ENCODE results near the gene LGALS7.
A peak's percentile ranks its signal among the peaks of the same experiment; 100 is the strongest.
"Not testable (repeated sequence)": the region's sequence is repeated elsewhere in the genome, so short reads cannot be mapped to it uniquely, and the experiment has no call there.

Gene LGALS7

GRCh38 chr19:38774181-38774950 is 1.0 kb upstream of the LGALS7 start:
- DNase-seq (ENCODE audit: low read depth in 2 of 2), result no peak

- DNase-seq (ENCODE audit: low read depth in 2 of 2), result not testable (repeated sequence)
Measured at GRCh38 chr19:38771569-38771968, 1.7 kb downstream of the LGALS7 start.

- DNase-seq (ENCODE audit: low read depth in 2 of 2), result not testable (repeated sequence)
Measured at GRCh38 chr19:38770949-38771275, 2.4 kb downstream of the LGALS7 start.

- DNase-seq (ENCODE audit: low read depth in 2 of 2), result not testable (repeated sequence)
Measured at GRCh38 chr19:38770228-38770948, 2.9 kb downstream of the LGALS7 start.

GRCh38 chr19:38769635-38770211 is 3.6 kb downstream of the LGALS7 start:
- peak; percentile 72 to 86 for DNase-seq (ENCODE audit: low read depth in 2 of 2)

DNA sequence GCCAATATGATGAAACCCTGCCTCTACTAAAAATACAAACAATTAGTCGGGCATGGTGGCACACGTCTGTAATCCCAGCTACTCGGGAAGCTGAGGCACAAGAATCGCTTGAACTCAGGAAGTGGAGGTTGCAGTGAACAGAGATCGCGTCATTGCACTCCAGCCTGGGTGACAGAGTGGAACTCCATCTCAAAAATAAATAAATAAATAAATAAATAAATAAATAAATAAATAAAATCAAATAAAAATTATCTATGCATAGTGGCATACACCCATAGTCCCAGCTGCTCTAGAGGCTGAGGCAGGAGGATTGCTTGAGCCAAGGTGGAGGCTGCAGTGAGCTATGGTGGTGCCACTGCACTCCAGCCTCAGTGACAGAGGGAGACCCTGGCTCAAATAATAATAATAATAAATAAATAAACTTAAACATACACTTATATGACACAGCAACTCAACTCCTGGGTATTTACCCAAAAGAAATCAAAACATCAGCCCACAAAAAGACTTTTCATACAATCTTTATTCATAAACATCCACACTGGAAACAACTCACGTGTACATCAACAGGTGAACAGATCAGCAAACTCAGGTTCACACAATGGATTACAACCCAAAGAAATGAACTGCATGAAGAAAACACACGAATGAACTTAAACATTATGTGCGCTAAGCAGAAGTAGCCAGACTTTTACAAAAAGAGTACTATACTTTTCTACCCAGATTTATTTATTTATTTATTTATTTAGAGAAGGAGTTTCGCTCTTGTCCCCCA is 6.9 kb downstream of the LGALS7 start:
- no peak for DNase-seq (ENCODE audit: low read depth in 2 of 2)

- no peak for DNase-seq (ENCODE audit: low read depth in 2 of 2)
Measured at GRCh38 chr19:38765214-38765613, 8.1 kb downstream of the LGALS7 start.

- no peak for DNase-seq (ENCODE audit: low read depth in 2 of 2)
Measured at GRCh38 chr19:38763795-38764220, 9.5 kb downstream of the LGALS7 start.

DNA sequence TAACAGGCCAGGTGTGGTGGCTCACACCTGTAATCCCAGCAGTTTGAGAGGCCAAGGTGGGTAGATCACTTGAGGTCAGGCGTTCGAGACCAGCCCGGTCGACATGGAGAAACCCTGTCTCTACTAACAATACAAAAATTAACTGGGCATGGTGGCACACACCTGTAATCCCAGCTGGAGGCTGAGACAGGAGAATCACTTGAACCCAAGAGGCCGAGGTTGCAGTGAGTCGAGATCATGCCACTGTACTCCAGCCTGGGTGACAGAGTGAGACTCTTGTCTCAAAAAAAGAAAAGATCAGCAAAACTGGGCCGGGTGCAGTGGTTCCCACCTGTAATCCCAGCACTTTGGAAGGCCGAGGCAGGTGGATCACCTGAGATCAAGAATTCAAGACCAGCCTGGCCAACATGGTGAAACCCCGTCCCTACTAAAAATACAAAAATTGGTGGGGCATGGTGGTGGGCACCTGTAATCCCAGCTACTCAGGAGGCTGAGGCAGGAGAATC is 11.4 kb downstream of the LGALS7 start:
- DNase-seq (ENCODE audit: low read depth in 2 of 2), result not testable (repeated sequence)

GRCh38 chr19:38760805-38761517 is 12.4 kb downstream of the LGALS7 start:
- DNase-seq (ENCODE audit: low read depth in 2 of 2), result not testable (repeated sequence)

DNA sequence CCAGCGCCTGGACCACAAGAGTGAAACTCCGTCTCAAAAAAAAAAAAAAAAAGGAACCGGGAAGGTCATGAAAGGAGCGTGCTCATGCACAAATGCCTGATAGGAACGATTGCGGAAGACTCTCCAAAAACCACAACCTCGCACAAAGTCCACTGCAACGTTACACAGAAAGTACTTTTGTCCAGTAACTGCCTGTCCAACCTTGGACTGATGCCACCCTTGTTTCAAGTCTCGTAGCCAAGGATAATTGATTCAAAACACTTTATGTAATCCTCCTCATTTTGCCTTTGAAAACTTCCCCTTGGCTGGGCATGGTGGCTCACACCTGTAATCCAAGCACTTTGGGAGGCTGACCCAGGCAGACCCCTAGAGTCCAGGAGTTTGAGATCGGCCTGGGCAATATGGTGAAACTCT is 13.7 kb downstream of the LGALS7 start:
- no peak for DNase-seq (ENCODE audit: low read depth in 2 of 2)

DNA sequence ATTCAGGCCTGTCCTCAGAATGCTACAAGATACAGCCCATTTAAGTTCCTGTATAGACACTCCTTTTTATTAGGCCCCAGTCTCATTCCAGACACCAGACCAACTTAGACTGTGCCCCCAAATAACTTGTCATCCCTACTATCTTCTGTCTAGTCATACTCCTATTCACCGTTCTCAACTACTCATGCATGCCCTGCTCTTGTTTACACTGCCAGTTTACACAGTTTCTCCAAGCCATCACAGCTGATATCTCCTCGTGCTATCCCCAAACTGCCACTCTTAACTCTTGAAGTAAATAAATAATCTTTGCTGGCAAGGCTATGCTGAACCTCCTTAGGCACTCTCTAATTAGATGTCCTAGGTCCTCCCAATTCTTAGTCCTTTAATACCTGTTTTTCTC is 19.1 kb downstream of the LGALS7 start:
- DNase-seq (ENCODE audit: low read depth in 2 of 2), result not testable (repeated sequence)

- not testable (repeated sequence) for DNase-seq (ENCODE audit: low read depth in 2 of 2)
Measured at GRCh38 chr19:38753783-38754182, 19.5 kb downstream of the LGALS7 start.

- no peak for DNase-seq (ENCODE audit: low read depth in 2 of 2)
Measured at GRCh38 chr19:38745316-38745715, 28.0 kb downstream of the LGALS7 start.

- DNase-seq (ENCODE audit: low read depth in 2 of 2), result no peak
Measured at GRCh38 chr19:38744874-38745273, 28.4 kb downstream of the LGALS7 start.

DNA sequence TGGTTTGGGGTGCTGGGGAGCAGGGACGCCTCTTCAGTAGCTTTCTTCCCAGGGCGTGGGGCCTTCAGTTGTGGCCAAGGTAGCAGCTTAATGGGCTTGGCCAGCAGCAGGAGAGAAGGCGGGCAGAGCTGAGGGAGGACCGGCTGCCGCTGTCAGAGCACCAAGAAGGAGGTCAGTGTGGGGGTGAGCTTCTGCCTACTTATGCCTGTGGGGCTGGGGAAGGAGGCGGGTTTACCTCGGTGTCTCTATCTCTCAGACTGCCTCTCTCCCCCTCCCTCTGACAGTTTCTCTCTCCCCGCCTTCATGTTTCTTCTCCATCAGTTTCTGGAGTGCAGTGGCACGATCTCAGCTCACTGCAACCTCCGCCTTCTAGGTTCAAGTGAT is 29.0 kb downstream of the LGALS7 start, which contains the start of gene CAPN12:
Gene CAPN12 (minus strand): TSS at position 177 of the 384 bp plus-strand sequence. CDS start 309 bp downstream, outside the sequence.
- DNase-seq (ENCODE audit: low read depth in 2 of 2), result no peak

GRCh38 chr19:38743394-38744297 is 29.7 kb downstream of the LGALS7 start:
- DNase-seq (ENCODE audit: low read depth in 2 of 2), result no peak

- DNase-seq (ENCODE audit: low read depth in 2 of 2), result no peak
Measured at GRCh38 chr19:38742906-38743305, 30.4 kb downstream of the LGALS7 start.

- DNase-seq (ENCODE audit: low read depth in 2 of 2), result no peak
Measured at GRCh38 chr19:38742296-38742695, 31.0 kb downstream of the LGALS7 start.

- DNase-seq (ENCODE audit: low read depth in 2 of 2), result no peak
Measured at GRCh38 chr19:38741670-38742069, 31.6 kb downstream of the LGALS7 start.
